Stomach smooth muscle (tissue), 2 donors: ENCODE results near the gene BRMS1L.
A peak's percentile ranks its signal among the peaks of the same experiment; 100 is the strongest.
"Not testable (repeated sequence)": the region's sequence is repeated elsewhere in the genome, so short reads cannot be mapped to it uniquely, and the experiment has no call there.

Source experiments
- H3K27ac ChIP-seq: one replicate; pipeline ENCODE4 v1.7.0; 2013; ENCODE audit warnings: mild to moderate bottlenecking, low read length, inconsistent platforms
- H3K27me3 ChIP-seq, 2 donors: one replicate each; pipeline ENCODE4 v1.7.0; 2013; ENCODE audit warnings: low read length in 2 of 2; ENCODE audit not compliant: insufficient read depth in 2 of 2, control insufficient read depth in 1 of 2
- H3K36me3 ChIP-seq, 2 donors: one replicate each; pipeline ENCODE4 v1.7.0; 2013; ENCODE audit warnings: low read length in 2 of 2; ENCODE audit not compliant: control insufficient read depth in 2 of 2, insufficient read depth in 2 of 2
- H3K4me1 ChIP-seq: one replicate; pipeline ENCODE4 v1.7.0; 2013; ENCODE audit warnings: low read length; ENCODE audit not compliant: control insufficient read depth, insufficient read depth
- H3K4me3 ChIP-seq, 2 donors: one replicate each; pipeline ENCODE4 v1.7.0; 2013; ENCODE audit warnings: low read length in 2 of 2
- H3K9ac ChIP-seq, 2 donors: one replicate each; pipeline ENCODE4 v1.7.0; 2013; ENCODE audit warnings: low read length in 2 of 2, mild to moderate bottlenecking in 1 of 2
- H3K9me3 ChIP-seq, 2 donors: one replicate each; pipeline ENCODE4 v1.7.0; 2013; ENCODE audit warnings: low read length in 2 of 2; ENCODE audit not compliant: control insufficient read depth in 2 of 2
- donor health status: healthy.
- donor health status: Pancreatic carcinoma.

The BRMS1L gene

GRCh38 chr14:35808076-35808637, 18.0 kb upstream of the BRMS1L start:
- no peaks in the 10 kb centered on the region for H3K27me3 ChIP-seq

GRCh38 chr14:35808638-35809563, 17.2 kb upstream of the BRMS1L start, which contains the start of gene RALGAPA1:
RALGAPA1 (minus strand) TSS chr14:35809295; CDS start chr14:35808835, 460 bp downstream.
- H3K36me3 ChIP-seq, H3K9me3 ChIP-seq, H3K4me1 ChIP-seq, H3K27me3 ChIP-seq: not testable (repeated sequence)
- Histone ChIP-seq H3K27ac (peak within 1 kb of the TSS; percentile 80), H3K9ac (peak within 1 kb of the TSS; percentile 70 to 79), H3K4me3 (peak within 1 kb of the TSS; percentile 80 to 86)

More at GRCh38 chr14:35808076-35808637, 18.0 kb upstream of the BRMS1L start:
- Histone ChIP-seq H3K9me3 (no peaks in the 10 kb centered on the region), H3K4me1 (peaks cover 7% of the 10 kb centered on the region), H3K9ac (peak overlapping the region; percentile 70 to 79), H3K27ac (peak overlapping the region; percentile 80), H3K4me3 (peak overlapping the region; percentile 80 to 86), H3K36me3 (no peaks in the 10 kb centered on the region)

GRCh38 chr14:35809597-35809996, 16.5 kb upstream of the BRMS1L start:
- Histone ChIP-seq H3K27me3 (no peaks in the 10 kb centered on the region), H3K9me3 (no peaks in the 10 kb centered on the region), H3K4me3 (peak overlapping the region; percentile 45 to 86), H3K27ac (peak overlapping the region; percentile 80), H3K4me1 (peaks cover 7% of the 10 kb centered on the region), H3K36me3 (no peaks in the 10 kb centered on the region), H3K9ac (peak overlapping the region in 1 of 2 donors; percentile 2)

GRCh38 chr14:35810963-35811362, 15.2 kb upstream of the BRMS1L start:
- Histone ChIP-seq H3K9ac (no peak overlapping the region), H3K4me1 (peaks cover 7% of the 10 kb centered on the region), H3K36me3 (no peaks in the 10 kb centered on the region), H3K27me3 (no peaks in the 10 kb centered on the region), H3K27ac (no peak overlapping the region), H3K4me3 (no peak overlapping the region), H3K9me3 (no peaks in the 10 kb centered on the region)

- no peak overlapping the region for H3K4me3 ChIP-seq
- no peaks in the 10 kb centered on the region for H3K9me3 ChIP-seq
- no peaks in the 10 kb centered on the region for H3K27me3 ChIP-seq
- no peaks in the 10 kb centered on the region for H3K36me3 ChIP-seq
- H3K27ac ChIP-seq = no peak overlapping the region
- H3K4me1 ChIP-seq = no peaks in the 10 kb centered on the region
- H3K9ac ChIP-seq = no peak overlapping the region
These were observed 11.7 kb upstream of the BRMS1L start for GRCh38 chr14:35814371-35815005.

- H3K27ac ChIP-seq = no peak overlapping the region
- H3K4me3 ChIP-seq = no peak overlapping the region
- no peaks in the 10 kb centered on the region for H3K9me3 ChIP-seq
These were observed 7.6 kb upstream of the BRMS1L start for GRCh38 chr14:35818346-35819115.

GRCh38 chr14:35819591-35820540, 6.3 kb upstream of the BRMS1L start:
- Histone ChIP-seq H3K4me1 (no peaks in the 10 kb centered on the region), H3K9me3 (no peaks in the 10 kb centered on the region), H3K9ac (no peak overlapping the region), H3K4me3 (no peak overlapping the region), H3K27ac (no peak overlapping the region), H3K27me3 (no peaks in the 10 kb centered on the region), H3K36me3 (no peaks in the 10 kb centered on the region)

More at GRCh38 chr14:35818346-35819115, 7.6 kb upstream of the BRMS1L start:
- Histone ChIP-seq H3K9ac (no peak overlapping the region), H3K4me1 (no peaks in the 10 kb centered on the region), H3K36me3 (no peaks in the 10 kb centered on the region), H3K27me3 (no peaks in the 10 kb centered on the region)

GRCh38 chr14:35821564-35822411, 4.3 kb upstream of the BRMS1L start:
- Histone ChIP-seq H3K4me3 (no peak overlapping the region), H3K4me1 (peaks cover under 1% of the 10 kb centered on the region), H3K9me3 (no peaks in the 10 kb centered on the region), H3K27me3 (no peaks in the 10 kb centered on the region), H3K27ac (no peak overlapping the region), H3K36me3 (no peaks in the 10 kb centered on the region), H3K9ac (no peak overlapping the region)

- H3K9me3 ChIP-seq = no peaks in the 10 kb centered on the region
- H3K27me3 ChIP-seq = no peaks in the 10 kb centered on the region
- H3K9ac ChIP-seq = no peak overlapping the region
- H3K36me3 ChIP-seq = no peaks in the 10 kb centered on the region
- H3K4me3 ChIP-seq = no peak overlapping the region
- H3K27ac ChIP-seq = no peak overlapping the region
- H3K4me1 ChIP-seq = peaks cover 8% of the 10 kb centered on the region
These were observed 3.6 kb upstream of the BRMS1L start for GRCh38 chr14:35822501-35822900.
